LNCaP clone FGC (cell line): ENCODE data around the gene PYGB.

ENCODE experiments used
- DNase-seq: peaks from one replicate; pipeline ENCODE4 v3.0.0-alpha.2; 2011; ENCODE audit warnings: low read depth
- H3K4me3 ChIP-seq: 2 replicates; pipeline ENCODE4 v1.5.1; 2011; ENCODE audit warnings: mild to moderate bottlenecking, low read depth, low read length, control low read depth
- CTCF ChIP-seq: IDR thresholded peaks from 2 replicates; pipeline ENCODE4 v1.5.1; 2012; ENCODE audit warnings: mild to moderate bottlenecking; ENCODE audit not compliant: control insufficient read depth, insufficient read depth; ENCODE audit errors: extremely low read depth

The PYGB gene

GRCh38 chr20:25205277-25206062 lies 42.4 kb upstream of the PYGB start:
- no peak for TF ChIP-seq CTCF
- no peak for DNase-seq
- no peak overlapping the region for H3K4me3 ChIP-seq

- H3K4me3 ChIP-seq: no peak overlapping the region
- TF ChIP-seq CTCF: no peak
- DNase-seq: no peak
Measured at GRCh38 chr20:25206063-25206403, 41.9 kb upstream of the PYGB start.

GRCh38 chr20:25206548-25206947 lies 41.3 kb upstream of the PYGB start:
- TF ChIP-seq CTCF: no peak
- no peak for DNase-seq

GRCh38 chr20:25207149-25207959 lies 40.5 kb upstream of the PYGB start:
- no peak for DNase-seq
- no peak overlapping the region for H3K4me3 ChIP-seq
- TF ChIP-seq CTCF: no peak

More at GRCh38 chr20:25206548-25206947, 41.3 kb upstream of the PYGB start:
- H3K4me3 ChIP-seq: no peak overlapping the region

GRCh38 chr20:25207960-25208534 lies 39.8 kb upstream of the PYGB start:
- no peak for TF ChIP-seq CTCF
- no peak for DNase-seq
- no peak overlapping the region for H3K4me3 ChIP-seq

- no peak for TF ChIP-seq CTCF
- DNase-seq: no peak
- H3K4me3 ChIP-seq: no peak overlapping the region
Measured at GRCh38 chr20:25209400-25209799, 38.5 kb upstream of the PYGB start.
